CD4-positive, alpha-beta T cell treated with Interleukin-6 at 100 ng/mL for 8 hours (primary cell): ENCODE results near the gene PAQR6.

Experiments
- DNase-seq: peaks from one replicate; pipeline ENCODE4 v3.0.0-alpha.2; 2020; ENCODE audit warnings: mixed read lengths, low spot score

Gene PAQR6, protein sequence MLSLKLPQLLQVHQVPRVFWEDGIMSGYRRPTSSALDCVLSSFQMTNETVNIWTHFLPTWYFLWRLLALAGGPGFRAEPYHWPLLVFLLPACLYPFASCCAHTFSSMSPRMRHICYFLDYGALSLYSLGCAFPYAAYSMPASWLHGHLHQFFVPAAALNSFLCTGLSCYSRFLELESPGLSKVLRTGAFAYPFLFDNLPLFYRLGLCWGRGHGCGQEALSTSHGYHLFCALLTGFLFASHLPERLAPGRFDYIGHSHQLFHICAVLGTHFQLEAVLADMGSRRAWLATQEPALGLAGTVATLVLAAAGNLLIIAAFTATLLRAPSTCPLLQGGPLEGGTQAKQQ

DNA sequence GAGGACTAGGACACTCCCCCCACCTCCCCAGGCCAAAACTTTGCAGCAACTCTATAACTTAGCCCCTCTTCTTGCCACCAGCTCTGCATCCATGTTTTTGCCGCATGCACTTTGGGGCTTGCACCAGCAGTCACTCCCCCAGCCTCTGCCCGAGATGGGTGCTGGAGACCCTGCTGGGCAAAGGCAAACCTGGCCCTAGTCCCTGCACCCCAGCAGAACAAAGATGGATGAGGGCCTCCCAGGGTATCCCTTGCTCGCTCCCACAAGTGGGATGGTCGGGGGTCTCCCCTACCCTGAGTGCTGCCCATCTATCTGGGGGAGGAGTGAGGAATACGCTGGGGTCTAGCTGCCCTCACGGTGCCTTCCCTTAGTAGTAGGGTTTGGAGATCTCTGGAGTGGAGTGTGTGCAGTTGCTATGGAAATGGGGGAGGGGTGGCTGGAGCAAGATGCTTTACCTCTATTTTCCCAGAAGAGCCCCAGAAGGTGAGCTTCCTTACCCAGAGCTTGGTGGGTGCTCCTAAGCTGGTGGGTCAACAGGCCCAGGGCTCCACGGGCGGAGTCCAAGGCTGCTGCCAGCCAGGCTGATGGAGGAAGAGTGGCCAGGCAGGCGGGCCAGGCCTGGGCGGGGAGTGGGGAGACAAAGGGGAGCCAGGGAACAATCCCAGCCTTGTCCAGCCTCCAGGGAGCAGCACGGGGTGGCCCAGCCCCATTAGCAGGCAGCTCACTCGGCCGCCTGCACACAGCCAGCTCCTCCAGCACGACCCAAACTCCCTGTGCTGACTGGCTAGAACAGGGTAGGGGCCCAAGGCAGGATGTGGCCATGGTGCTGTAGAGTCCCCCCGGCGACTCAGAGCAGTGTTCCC lies at the start of gene PAQR6:
TSS of gene PAQR6 (minus strand) at position 597 of the 863 bp plus-strand sequence. CDS start 1,325 bp downstream, outside the sequence.
- no peak for DNase-seq

DNA sequence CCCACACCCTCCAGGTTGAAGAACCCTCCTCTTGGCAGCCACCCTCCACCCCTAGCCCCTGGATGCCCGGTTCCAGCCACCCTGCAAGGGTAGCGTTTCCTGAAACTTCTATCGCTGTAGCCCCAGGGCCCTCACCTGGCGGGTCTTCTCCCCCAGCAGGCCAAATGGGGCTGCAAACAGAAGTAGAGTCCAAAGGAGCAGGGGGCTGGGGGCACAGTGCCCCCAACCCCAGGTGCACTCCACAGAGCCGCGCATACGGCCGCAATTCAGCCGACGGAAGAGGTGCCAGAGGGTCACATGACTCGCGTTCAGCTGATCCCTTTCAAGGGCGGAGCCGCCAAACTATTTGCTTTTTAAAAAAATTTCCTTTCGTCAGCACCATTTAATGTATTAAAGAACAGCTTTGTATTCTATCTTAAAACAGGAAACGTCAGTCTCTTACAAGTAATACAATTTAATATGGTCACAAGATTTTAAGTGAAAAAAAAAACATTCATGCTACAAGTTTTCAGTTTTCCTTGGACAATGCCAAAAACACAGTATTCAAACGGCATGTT lies 47.6 kb upstream of the PAQR6 start, which contains the start of gene GLMP:
TSS of gene GLMP (minus strand) at position 289 of the 557 bp plus-strand sequence. CDS start at position 255, 34 bp downstream.
- peak; percentile 59 for DNase-seq

DNA sequence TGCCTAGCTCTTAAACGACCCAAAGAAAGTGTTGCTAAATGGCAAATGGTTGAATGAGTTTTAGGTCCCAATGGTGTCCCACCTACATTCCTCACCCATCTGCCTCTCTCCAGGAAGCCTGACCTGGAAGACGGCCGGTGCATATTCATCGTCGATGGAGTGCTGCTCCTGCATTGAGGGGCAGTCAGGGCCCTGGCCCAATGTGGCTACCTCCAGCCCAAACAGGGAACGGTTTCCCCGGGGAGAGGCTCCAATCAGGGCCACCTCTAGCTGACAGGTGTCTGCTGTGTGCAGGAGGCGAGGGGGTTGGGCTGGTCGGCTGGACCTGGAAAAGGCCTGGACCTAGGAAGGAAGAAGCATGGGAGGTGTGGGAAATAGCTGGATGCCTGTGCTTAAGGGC lies 46.0 kb upstream of the PAQR6 start:
- no peak for DNase-seq

DNA sequence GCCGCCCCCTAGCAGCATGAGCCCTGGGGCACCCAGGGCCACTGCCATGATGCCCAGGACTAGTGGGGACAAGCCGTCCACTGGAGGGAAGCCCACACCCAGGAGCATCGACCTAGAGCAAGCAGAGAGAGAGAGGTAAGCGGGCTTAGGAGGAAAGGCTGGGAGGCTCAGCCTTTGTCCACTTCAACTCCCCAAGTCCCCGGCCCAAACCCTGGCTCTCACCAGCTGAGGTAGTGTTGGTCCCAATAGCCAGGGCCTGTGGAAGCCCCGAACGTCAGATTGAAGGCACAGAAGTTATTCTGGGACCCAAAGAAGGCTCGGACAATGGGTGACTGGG lies 45.2 kb upstream of the PAQR6 start:
- DNase-seq, result no peak

DNA sequence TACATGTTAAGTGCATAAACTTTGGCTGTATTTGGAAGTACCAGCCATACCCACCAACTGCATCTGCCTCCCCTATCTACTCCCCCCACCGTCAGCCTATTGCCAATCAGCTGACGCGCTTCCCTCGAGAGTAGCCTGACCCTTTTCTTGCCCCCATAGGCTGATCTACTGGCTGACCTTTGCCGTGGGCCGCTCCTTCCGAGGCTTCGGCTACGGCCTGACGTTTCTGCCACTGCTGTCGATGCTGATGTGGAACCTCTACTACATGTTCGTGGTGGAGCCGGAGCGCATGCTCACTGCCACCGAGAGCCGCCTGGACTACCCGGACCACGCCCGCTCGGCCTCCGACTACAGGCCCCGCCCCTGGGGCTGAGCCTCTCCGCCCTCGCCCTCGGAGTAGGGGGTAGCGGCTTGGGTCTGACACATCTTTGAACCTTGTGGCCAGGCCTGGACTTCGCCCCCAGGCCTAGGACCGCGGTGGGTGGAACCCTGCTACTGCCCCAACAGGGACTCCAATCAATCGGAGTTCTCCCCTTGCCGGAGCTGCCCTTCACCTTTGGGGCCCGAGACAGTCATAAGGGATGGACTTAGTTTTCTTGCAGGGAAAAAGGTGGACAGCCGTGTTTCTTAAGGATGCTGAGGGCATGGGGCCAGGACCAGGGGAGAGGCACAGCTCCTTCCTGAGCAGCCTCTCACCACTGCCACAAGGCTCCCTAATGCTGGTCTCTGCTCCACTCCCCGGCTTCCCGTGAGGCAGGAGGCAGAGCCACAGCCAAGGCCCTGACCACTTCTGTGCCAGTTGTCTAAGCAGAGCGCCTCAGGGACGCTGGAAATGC lies 43.6 kb upstream of the PAQR6 start:
- no peak for DNase-seq

DNA sequence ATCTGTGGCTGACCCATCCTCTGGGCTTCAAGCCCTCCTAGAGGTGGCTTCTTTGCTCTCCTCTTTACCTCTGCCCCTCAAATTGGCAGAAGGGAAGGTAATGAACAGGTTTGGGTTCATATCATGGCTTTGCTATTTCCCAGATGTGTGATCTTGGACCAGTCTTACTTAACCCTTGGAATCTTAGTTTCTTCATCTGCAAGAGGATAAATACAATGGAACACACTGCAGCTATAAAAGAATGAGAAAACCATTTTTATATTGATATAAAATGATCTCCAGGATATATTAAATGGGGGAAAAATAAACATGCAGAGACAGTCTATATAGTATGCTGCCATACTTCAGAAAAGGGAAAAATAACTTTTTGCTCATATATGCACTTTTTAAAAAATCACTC lies 42.0 kb upstream of the PAQR6 start:
- no peak for DNase-seq

DNA sequence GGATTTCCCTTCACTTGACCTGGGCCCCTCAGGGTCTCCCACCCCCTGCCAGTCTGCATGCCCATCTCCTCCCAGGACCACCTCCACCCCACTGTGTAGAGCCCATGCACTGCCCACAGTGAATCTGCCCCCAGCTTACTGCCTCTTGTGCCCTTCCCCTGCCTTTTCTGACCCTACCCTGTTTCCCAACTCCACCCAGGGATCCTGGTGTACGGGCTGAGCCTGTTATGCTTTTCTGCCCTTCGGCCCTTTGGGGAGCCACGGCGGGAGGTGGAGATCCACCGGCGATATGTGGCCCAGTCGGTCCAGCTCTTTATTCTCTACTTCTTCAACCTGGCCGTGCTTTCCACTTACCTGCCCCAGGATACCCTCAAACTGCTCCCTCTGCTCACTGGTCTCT lies 38.2 kb upstream of the PAQR6 start:
- no peak for DNase-seq

DNA sequence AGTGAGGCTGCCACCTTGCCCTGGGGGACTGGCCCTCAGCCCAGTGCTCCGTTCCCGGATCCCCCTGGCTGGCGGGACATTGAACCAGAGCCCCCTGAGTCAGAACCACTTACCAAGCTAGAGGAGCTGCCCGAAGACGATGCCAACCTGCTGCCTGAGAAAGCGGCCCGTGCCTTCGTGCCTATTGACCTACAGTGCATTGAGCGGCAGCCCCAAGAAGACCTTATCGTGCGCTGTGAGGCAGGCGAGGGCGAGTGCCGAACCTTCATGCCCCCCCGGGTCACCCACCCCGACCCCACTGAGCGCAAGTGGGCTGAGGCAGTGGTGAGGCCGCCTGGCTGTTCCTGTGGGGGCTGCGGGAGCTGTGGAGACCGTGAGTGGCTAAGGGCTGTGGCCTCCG lies 37.6 kb upstream of the PAQR6 start:
- no peak for DNase-seq

DNA sequence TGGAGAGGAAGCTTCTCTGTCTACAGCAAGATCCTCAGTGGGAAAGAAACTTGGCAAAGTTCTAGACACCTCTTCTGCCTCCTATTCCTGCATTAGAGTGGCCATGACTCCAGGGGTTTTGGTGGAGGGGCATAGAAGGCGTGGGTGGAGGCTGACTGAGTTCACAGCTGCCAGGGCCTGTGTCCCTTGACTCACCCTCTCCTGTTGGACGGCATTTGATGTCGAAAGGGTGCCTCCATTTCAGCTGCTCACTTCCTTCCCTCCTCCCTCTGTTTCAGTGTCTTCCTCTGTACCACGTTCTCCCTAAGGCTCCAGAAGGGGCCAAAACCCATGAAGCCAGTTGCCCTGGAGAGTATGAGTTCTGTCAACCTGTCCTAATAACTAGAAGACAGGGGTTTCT lies 36.9 kb upstream of the PAQR6 start:
- no peak for DNase-seq

DNA sequence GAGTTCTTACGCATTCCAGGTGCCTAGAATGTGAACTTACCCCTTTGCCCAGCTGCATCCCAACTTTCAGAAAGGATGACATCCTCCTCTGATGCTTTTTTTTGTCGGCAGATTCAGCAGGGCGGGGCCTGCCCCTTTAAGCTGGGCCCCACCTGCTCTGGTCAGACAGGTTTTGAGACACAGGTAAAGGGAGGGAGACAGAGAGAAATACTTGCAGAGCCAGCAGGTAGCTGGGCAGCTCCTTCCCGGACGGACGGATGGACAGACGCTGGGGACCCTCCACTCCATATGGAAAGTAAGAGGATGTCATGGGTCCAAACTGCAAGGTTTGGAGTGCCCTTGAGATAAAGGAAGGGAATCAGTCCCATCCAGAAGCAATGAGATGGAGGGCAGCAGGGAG lies 36.3 kb upstream of the PAQR6 start, which contains the start of gene TMEM79:
TSS of gene TMEM79 (plus strand) at position 214 of the 400 bp plus-strand sequence. CDS start 902 bp downstream, outside the sequence.
- DNase-seq, result no peak

DNA sequence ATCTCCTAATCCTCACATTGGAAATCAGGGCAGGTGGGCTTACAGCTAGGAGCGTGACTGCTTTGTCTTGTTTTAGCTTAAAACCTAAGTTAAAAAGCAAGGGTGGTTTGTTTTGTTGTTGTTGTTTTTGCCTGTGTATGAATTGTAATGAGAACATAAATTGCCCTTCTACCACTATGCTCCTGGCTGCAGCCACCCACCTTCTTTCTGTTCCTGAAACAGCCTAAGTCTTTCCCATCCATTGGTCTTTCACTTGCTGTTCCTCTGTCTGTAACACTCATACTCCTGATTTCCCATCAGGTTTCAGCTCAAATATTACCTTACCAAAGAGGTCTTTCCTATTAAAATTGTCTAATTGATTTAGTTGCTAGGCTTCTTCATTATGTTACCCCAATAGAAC lies 35.7 kb upstream of the PAQR6 start:
- no peak for DNase-seq

DNA sequence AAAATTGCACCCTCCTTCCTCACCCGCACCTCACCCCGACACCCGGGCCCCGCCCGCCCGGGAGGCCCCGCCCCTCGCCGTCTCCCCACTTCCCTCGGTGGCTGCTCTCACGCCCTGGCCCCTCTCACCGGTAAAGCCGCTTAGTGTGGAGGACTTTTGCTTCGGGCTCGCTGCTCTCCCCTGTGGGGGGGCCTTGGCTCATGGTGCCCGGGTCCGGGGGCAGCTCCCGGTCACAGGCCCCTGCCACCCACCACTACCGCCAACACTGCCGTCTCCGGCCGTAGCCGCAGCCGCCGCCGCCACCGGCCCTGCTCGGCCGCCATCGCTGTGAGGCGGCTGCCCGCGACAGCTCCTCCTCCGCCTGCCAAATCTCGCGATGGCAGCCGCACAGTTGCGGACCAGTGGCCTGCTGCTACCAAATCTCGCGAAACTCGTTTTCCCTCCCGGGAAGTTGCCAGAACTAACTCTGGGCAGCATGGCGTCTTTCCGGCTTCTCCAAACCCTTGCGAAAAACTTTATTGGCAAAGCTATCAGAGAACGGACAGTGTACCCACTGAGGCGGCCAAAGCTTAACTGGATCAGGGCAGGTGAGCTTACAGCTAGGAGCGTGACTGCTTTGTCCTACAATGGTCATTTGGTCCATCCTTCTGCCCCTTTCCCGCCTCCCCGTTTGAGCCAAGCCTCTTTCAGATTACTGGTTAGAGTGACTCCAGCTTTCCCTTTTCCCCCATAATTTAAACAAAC lies 34.8 kb upstream of the PAQR6 start, which contains the start of gene SMG5:
TSS of gene SMG5 (minus strand) at position 347 of the 744 bp plus-strand sequence. CDS start at position 202, 145 bp downstream.
- peak; percentile 97 for DNase-seq

DNA sequence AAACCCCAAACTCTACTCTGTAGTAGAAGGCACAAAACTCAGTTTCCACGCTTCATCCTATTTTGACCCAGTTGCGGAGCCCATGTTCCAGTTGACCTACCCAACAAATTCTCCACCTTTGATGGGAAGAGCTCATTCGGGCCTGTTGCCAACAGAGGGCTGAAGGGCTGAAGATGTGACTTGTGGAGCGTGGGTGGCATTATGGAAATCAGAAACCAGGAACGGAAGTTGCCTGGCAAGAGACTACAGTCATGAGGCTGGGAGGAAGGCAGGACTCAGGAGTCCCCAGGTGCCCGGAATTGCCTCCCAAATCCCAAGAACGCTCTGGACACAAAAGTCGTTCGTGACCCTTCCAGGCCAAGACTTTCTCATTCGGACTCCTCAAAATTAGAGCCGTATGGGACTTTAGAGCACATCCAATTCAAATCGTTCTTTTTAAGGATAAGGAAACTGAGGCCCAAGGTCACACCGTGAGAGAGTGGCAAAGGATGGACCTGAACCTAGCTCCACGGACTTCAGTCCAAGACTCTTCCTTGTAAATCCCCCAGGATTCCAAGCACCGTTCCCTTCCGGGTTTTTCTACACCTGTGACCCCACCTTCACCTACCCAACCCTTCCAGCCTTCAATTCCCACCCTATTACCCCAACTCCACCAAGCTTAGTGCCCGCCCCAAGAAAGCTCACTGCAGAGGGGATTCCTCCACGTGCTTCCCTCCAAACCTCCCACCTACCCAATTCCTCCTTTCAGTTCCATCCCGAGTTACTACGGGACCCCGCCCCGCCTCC lies 34.0 kb upstream of the PAQR6 start:
- no peak for DNase-seq

DNA sequence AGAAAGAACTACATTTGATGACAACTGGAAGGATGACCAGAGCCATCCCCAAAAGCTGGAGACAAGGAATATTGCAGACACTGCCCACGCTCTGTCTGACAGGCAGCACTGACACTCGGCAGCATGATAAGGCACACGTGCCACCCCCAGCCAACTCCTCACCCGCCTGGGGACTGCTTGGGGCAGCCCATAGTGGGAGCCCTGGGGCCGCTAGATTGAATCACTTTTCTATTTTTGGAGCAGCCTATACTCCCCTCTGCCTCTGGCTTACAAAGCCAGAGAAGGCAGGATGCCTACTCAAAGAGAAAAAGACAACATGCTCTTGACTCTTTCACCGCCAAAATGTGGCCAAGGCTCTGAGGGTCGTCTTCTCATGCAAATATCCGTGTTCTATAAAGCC lies 33.4 kb upstream of the PAQR6 start:
- DNase-seq, result no peak

DNA sequence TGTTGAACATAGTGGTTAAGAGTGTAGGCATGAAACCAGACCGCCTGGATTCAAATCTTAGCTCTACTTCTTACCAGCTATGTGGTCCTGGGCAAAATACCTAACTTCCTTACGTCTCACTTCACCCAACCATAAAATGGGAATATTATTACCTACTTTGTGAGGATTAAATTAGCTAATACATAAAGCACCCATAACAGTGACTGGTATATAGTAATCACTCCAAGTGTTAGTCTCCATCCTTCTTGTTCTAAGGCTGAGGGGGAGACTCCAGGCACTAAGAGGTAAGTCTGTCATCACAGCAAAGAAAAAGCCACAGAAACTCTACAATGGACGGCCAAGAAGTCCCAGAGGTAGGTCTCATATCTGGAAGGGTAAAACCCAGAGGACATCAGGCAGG lies 32.0 kb upstream of the PAQR6 start:
- no peak for DNase-seq

DNA sequence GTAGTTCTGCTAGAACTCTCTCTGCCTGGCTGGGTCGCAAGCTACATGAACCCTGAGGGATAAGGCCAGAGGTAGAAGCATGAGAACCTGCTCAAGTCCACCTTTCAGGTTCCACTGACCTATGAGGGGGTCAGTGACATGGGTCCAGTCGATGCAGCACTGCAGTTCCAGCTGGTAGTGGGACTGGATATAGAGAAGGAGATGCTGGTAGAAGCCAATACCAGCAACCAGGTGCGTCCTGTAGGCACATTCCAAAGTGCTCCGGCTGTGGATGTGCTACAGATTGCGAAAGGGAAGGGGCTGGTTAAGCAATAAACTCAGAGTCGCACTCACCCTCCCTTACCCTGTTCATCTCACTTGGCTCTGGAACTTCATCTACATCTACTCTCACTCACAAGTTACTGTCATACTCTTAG lies 29.1 kb upstream of the PAQR6 start:
- no peak for DNase-seq

DNA sequence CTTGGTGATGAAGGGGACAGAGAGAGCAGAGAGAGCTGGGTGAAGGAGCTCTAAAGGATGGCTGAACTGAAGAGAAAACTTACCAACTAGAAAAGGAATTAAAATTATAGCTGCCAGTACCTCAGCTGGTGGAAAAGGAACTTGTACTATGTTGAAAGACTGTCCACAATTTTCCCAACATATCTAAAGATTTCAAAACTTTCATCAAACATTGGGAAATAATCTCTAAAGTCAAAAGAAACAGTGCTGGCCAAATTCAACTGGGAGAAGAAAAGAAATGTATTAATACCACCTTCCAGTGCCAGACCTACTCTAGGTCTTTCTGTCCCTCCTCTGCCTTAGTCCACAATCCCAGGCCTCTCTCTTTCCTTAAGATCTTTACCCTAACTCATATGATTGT lies 28.7 kb upstream of the PAQR6 start:
- DNase-seq, result no peak

DNA sequence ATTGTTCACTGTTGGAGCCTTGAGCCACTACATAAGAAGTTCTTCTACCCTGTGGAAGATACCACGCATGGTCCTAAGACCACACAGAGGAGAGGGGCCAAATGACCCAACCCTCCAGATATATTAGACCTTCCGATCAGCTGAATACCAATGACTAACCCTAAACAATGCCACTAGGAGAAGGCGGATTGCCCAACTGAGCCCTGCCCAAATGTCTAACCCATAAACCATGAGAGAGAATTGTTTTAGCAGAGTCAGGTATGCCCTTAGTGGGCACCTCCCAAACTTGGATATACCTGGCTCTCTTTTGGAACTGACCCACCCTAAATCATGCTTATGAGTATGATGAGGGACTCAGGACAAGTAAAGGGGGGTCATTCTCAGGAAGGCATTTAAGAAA lies 22.5 kb upstream of the PAQR6 start:
- no peak for DNase-seq

DNA sequence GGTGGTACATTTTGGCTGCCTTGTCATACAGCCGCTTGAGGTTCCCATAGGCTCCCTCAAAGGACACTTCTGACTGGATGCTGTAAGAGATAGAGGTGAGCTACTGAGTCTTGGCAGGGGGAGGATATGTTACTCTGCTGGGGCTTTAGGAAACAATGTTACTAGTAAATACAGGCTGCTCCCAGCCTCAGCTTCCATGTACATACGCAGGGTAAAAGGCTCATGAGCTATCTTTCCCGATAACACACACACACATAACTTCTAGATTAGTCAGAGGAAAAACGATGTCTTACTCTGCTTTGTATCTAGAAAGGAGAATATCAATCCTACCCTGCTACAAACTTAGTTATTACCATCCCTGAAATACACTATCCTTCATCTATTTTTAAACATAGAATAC lies 20.5 kb upstream of the PAQR6 start:
- no peak for DNase-seq

DNA sequence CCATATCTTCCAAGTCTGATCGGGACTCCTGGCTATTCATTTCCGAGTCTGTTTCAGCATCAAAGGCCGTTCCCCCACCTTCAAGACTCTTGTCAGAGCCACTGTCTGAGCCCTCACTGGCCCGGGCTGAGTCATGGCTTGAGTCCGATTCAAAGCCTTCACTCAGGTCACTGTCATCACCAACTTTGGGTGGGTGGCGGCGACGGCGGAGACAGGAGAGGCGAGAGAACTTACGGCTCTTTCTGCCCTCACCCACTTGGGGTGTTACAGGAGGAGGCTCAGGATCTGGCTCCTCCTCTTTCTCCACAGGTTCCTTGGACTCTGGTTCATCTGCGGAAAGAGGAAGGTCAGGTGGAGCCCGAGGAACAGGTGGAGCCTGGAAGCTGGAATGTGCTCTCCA lies 18.2 kb upstream of the PAQR6 start:
- no peak for DNase-seq
